Dedifferentiated amniotic fluid mesenchymal stem cell (primary cell): ENCODE measurements around the gene CIART.
A peak's percentile ranks its signal among the peaks of the same experiment; 100 is the strongest.
"Not testable (repeated sequence)": the region's sequence is repeated elsewhere in the genome, so short reads cannot be mapped to it uniquely, and the experiment has no call there.

ENCODE experiments used
- DNase-seq: peaks from one replicate; pipeline ENCODE4 v3.0.0-alpha.2; 2016; ENCODE audit errors: extremely low spot score

CIART gene

GRCh38 chr1:150261367-150261766, 21.0 kb upstream of the CIART start:
- DNase-seq, result no peak

DNA sequence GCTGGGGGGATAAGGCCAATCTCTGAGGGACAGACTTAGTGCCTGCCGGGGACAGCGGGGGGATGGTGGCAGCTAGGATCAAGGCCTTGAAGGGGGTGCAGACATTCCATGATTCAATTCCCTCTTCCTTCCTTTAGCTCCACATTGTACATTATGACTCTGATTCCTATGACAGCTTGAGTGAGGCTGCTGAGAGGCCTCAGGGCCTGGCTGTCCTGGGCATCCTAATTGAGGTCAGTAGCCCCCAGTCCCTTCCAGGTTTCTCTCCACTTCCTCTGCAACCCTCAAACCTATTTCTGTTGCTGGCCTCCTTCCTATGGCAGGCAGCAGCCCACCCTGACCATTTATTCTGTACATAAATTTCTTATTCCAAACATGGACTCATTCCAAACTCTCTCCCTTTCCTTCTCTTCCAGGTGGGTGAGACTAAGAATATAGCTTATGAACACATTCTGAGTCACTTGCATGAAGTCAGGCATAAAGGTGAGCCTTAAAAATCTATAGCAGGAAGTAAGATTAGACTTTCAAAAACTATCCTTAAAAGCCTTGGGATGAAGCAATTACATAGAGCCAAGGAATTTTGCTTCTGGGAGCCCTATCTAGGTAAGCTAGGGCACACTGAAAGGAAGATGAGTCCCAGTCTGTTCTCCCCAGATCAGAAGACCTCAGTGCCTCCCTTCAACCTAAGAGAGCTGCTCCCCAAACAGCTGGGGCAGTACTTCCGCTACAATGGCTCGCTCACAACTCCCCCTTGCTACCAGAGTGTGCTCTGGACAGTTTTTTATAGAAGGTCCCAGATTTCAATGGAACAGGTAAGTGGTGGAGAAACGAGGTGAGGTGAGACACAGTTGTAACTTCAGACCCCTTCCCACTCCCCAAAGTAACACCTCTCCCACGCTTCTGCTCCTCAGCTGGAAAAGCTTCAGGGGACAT, 19.7 kb upstream of the CIART start:
- no peak for DNase-seq

DNA sequence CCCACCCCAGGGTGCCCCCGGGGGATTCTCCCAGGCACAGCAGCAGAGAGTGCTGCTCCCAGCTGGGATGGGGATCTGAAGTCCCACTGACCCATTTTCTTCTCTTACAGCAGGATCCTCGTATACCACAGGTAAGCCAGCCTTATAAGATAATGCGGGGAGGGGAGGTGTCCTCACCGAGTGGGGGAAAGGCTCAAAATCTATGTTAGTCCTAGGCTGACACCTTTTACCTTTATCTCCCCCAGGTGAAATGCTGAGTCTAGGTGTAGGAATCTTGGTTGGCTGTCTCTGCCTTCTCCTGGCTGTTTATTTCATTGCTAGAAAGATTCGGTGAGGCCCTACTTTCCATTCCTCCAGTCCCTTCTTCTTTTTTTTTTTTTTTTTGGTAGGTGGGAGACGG, 18.8 kb upstream of the CIART start:
- no peak for DNase-seq

DNA sequence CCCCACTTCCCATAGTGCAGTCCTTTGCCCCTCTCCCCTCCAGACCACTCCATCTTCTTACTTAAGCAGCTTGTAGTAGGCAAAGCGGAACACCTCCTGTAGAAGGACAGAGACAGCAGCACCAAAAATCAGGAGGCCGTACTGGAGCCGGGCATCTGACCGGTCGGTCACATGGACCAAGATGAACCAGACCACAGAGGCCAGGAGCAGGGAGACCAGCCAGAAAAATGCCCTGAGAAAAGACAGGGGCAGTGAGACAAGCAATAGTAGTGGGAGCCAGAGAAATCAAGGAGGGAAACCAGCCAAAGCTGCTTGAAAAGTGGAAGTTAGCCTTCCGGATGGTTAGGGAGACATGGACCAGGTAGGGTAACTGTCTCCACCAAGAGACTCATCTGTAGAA, 14.5 kb upstream of the CIART start:
- no peak for DNase-seq

- DNase-seq, result no peak
These were observed 14.0 kb upstream of the CIART start for GRCh38 chr1:150268340-150268704.

- peak; percentile 95 for DNase-seq
These were observed 13.5 kb upstream of the CIART start, which contains the start of gene APH1A for GRCh38 chr1:150268705-150269403. TSS of gene APH1A (minus strand) at chr1:150269016. CDS start at chr1:150268810, 206 bp downstream.

DNA sequence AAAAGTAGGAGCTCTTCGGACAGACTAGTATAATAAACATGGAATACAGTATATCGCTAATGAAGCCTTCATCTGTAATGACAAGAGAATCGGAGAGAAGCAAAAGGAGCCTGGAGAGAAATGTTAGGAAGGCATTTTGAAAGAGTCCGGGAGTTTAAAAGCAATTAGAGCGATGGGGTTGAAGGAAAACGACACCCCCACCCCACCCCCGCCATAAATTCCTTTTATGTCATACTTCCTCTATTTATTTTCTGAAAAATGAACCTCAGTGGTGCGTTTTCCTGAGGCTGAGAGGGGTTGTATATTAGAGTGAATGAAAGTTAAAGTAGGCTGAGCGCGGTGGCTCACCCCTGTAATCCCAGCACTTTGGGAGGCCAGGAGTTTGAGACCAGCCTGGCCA, 12.9 kb upstream of the CIART start:
- DNase-seq, result no peak

DNA sequence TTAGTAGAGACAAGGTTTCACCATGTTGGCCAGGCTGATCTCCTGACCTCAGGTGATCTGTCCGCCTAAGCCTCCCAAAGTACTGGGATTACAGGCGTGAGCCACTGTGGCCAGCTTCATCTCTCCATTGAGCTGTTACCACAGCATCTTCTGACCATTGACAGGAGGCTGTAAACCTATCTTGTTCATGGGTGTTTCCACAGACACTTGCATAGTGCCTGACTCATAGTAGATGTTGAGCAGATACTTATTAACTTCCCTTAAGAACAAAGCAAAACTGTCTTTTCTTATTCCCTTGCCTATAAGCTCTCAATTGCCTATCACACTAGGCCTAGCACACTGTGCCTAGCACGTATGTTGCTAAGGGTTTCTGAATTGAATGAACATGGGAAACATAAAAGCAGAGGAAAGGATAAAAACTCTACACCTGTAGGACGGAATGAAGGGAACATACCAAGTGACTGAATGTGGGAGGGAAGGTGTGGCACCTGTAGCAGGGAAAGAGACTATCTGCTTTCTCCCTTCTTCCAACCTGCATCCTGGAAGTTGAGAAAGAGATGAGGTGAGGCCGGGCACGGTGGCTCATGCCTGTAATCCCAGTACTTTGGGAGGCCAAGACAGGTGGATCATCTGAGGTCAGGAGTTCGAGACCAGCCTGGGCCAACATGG, 10.9 kb upstream of the CIART start:
- no peak for DNase-seq

GRCh38 chr1:150273311-150273710, 9.0 kb upstream of the CIART start:
- DNase-seq, result no peak

GRCh38 chr1:150280138-150280707, 2.1 kb upstream of the CIART start:
- no peak for DNase-seq

DNA sequence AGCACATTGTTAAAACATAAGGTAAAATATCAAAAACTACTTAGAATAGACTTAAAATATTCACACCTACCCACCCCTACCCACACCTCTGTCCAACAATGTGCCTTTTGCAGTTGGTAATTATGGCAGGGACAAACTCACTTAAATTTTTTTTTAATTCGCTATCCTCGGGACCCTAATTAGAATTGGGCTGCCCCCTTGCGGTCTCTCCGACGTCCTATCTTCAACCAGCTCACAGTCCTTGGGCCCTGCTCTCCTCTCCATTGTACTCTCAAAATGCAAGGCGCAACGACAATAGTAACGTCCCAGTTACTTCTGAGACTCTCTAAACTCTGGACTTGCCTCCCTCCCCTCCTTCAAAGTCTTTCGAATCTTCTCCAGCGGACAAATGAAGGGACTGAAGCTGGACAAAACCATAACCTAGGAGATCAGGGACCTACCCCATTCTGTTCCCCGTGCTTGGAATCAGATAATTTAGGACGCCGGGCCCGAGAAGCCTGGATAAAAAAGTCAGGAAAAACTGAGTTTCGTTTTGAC, 1.1 kb upstream of the CIART start:
- peak; percentile 75 for DNase-seq

DNA sequence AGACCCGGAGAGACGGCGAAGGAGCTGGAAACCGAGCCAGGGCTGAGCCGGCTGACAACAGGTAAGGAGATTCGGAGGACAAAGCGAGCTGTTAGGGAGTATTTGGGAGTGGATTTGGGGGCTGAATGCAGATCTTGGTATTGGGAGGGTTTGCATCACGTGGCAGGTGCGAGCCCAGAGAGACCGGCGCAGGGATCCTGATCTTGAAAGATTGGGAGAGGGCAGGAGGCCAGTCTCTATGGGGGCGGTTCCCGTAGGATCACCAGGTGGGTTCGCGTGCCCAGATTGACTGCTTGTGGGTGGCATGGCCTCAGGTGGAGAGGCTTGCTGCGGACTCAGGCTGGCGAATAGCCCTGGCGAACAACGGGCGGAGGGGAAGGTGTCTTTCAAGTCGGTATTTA, 204 bp downstream of the CIART start:
- no peak for DNase-seq

GRCh38 chr1:150283260-150283659, 906 bp downstream of the CIART start:
- no peak for DNase-seq

GRCh38 chr1:150288382-150288781, 6.0 kb downstream of the CIART start:
- DNase-seq, result no peak

- DNase-seq, result no peak
These were observed 6.5 kb downstream of the CIART start for GRCh38 chr1:150288822-150289221.

- peak; percentile 94 for DNase-seq
These were observed 11.3 kb downstream of the CIART start, which contains the start of gene MRPS21 for GRCh38 chr1:150293433-150294253. TSS of gene MRPS21 (plus strand) at chr1:150293861. CDS start at chr1:150294367, 506 bp downstream.

DNA sequence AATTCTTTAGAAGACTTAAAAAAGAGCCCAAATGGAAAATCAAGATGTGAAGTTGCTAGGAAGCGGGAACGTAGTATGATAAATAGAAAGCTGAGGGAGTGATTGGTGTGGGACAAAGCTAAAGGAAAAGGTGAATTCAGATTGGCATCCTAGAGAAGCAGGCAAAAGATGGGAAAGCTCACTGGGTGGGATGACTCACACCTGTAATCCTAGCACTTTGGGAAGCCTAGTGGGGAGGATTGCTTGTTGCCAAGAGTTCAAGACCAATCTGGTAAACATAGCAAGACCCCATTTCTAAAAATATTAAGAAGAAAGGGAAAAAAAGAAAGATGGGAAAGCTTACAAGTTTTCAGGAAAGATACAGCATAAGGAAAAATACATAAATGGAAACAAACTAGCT, 13.1 kb downstream of the CIART start:
- DNase-seq, result no peak

DNA sequence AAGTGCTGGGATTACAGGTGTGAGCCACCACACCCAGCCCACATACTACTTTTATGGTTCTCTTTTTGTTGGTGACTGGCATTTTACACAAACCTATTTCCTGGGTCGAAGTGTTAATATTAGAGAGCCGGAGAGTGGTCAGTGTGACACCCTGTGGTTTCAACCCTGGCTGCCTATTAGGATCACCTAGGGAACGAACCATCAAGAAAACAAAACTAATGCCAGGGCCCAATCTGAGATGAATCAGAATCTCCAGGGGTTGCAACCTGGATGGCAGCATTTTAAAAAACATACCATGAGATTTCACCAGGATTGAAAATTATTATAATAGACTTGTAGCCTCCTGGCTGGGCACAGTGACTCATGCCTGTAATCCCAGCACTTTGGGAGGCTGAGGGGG, 17.4 kb downstream of the CIART start:
- DNase-seq, result no peak

DNA sequence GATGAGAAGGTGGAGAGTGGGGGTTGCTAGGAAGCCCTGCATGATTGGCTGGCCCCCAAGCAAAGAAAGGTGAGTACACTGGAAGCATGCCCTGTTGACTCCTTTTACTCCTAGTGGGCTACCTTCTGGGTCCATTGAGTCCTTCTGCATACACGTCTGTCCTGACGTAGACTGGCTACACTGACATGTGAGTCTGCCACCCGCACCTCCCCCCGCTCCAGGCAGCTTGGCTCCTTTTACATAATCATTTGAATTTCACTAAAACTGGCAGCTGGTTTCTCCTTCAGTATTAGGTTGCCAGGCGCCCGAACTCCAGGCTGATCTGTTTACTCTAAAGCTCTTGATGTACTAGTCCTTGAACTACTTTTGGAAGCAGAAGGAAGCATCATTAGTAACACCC, 20.0 kb downstream of the CIART start:
- no peak for DNase-seq

DNA sequence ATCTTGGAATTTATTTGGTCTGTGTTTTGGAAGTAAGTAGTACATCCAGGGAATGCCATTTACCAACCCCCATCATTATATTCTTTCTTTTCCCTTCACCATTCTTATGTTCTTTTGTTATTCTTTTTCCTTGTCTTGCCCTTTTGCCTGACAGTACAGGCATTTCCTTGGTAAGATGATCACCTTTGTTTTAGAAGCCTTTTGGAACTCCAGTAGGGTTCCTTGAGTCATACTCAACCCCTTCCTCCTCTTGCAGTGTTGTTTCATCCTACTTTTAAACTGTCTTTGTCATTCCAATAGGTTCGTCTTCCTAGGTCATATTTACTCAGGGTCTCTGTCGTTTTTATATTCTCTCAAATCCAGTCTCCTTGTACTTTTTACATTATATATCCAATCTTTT, 20.5 kb downstream of the CIART start:
- DNase-seq, result no peak

DNA sequence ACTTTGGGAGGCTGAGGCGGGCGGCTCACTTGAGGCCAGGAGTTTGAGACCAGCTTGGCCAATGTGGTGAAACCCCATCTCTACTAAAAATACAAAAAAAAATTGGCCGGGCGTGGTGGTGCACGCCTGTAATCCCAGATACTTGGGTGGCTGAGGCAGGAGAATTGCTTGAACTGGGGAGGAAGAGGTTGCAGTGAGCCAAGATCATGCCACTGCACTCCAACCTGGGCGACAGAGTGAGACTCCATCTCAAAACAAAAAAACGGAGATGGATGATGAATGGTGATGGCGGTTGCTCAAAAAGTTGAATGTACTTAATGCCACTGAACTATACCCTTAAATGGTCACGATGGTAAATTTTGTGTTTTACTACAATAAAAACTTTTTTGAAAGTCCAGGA, 26.2 kb downstream of the CIART start:
- not testable (repeated sequence) for DNase-seq
